SIG-M5 treated with dmso at 0.1 percent for 504 hours (cell line): Measurements from ENCODE around the gene SVIL.
"Not testable (repeated sequence)": the region's sequence is repeated elsewhere in the genome, so short reads cannot be mapped to it uniquely, and the experiment has no call there.

ENCODE experiments used
- DNase-seq: peaks from one replicate; lab custom pipeline; 2025; ENCODE audit not compliant: unreplicated experiment; lab: John Stamatoyannopoulos, UW

SVIL gene

DNA sequence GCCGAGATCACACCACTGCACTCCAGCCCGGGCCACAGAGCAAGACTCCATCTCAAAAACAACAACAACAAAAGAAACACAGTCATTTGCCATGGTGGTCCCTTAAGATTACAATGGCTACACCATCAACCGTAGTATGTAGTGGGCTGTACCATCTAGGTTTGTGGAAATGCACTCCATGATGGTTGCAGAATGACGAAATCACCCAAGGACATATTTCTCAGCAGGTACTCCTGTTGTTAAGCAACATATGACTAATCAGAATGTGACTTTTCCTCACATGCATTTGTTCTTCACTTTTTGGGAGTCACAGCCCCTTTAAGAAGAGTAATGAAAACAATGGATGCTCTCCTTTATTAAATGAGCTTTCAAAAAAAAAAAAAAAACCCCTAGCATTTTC lies 11.0 kb downstream of the SVIL start:
- DNase-seq: no peak

DNA sequence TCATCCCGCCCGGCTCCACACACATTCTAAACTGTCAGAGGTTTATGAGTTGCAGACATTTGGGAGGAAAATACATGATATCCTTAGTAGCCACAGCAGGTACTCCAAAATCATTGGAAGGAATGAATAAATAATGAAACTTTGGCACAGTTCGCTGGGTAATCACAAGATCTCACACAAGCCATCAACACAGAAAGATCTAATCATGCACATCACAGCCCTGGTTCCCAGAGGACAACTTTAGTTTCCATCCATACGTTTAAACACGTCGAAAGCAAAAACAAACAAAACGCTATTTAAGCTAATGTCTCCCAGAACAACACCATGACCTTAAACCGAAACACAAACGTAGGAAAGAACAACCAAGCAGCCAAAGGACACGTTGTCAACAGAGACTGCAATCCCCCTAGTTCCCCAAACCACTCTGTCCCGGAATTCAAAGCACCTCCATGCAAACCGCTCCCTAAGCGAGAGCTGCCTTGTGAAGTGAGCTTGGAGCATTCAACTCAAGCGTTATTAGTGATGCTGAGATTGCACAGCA lies 12.3 kb downstream of the SVIL start:
- no peak for DNase-seq

DNA sequence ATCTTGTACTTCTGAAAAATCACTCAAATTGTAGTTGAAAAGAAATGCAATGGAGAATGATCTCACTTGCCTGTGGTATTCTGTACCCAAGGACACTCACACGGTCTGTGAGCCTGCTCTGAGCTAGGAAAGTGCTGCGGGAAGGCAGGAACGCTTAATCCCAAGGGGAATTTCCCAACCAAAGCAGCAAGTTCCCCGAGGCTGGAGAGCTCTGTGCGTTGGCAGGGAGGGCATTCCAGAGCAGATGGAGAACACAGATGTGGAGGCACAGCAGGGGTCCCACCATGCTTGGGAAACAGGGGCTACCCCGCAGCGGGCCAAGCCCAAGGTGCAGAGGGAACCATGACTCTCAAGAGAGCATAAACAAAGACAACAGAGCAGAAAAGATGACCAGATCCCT lies 13.6 kb downstream of the SVIL start:
- no peak for DNase-seq

DNA sequence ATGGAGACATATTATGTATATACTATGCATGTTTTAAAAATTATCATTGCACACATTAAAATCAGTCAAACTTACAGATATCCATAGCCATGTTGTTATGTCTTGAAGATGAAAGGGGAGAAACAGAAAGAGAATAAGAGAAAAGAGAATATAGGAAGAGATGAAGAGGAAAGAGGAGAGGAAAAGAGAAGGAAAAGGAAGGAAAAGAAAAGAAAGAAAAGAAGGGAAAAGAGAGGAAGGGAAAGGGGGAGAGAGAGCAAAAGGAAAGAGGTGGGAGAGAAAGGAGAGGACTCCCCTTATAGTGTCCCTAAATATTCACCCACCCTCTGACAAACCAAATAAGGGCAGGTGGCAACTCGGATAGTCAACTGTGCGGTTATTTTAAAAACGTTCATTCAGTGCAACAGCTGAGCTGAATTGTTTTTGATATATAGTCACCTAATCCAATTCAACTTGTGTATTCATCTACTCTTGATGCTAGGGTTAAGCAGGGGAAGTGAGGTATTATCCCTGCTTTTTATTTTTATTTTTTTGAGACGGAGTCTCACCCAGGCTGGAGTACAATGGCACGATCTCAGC lies 14.6 kb downstream of the SVIL start:
- DNase-seq: no peak

DNA sequence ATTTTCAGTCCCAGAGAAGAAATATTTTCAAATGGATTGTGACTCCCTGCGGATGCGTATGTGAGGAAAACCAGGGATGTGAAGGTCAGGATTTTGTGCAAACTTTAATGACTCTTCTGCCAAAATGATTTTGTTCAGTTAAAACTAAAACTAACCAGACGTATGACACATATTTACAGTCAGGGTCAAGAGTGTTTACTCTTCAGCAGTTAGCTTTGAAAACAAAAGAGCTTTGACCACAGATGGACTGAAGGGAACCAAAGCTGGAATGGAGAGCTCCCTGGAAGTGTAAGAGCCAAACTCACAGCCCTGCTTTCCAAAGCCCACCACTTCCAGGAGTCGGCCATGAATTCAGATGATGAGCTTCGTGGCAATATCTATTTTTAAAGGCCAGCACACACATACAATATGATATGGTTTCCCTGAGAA lies 15.5 kb downstream of the SVIL start:
- no peak for DNase-seq

DNA sequence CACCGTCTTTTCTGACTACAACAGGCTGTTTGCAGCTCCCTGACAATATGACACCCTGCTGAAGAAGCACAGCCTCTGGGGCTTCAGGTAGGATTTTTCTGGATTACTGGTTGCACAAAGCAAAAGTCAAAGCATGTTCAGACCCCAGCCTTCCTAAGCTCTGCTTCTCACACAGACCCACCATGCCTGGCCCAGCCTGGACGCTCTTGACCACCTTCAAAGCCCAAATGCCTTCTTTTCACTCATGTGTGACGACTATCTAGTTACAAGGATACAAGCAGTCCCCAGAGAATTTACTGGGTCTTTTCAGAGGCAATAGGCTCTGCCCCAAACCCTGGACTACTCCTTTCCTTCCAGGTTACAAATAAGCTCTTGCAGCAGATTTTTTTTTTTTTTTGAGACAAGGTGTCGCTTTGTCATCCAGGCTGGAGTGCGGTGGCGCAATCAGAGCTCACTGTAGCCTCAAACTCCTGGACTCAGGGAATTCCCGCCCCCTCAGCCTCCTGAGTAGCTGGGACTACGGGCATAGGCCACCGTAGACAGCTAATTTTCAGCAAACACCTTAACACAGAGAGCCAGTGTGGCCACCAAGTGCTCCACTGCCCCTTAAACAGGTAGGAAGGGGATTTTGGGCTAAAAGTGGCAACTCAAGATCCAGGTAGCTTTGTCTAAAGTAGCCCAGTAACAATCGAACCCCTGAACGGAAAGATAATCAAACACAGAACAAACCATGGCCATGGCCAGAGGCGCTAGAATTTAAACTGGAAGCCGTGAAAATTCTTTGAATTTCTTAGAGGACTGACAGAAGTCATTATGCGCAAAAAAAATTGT lies 16.2 kb downstream of the SVIL start:
- DNase-seq: no peak

DNA sequence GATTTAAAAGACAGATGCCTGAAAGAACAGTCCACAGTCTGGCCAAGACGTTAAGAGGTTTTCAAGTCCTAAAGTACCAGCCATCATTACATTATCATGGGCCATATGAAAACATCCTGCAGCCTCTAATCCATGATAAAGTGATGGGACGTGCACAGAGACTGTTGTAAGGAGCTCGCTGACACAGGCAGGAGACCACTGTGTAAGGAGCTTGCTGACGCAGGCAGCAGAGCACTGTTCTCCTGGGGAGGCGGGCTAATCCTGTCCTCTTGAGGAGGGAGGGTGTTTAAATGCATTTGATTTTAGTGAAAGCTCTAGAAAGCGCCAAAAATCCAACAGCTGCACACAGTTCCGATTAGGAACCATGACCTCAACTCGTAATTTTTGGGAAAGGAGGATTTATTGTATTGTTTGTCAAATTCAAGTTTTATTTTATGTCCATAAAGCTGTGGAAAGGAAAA lies 16.9 kb downstream of the SVIL start:
- no peak for DNase-seq

DNA sequence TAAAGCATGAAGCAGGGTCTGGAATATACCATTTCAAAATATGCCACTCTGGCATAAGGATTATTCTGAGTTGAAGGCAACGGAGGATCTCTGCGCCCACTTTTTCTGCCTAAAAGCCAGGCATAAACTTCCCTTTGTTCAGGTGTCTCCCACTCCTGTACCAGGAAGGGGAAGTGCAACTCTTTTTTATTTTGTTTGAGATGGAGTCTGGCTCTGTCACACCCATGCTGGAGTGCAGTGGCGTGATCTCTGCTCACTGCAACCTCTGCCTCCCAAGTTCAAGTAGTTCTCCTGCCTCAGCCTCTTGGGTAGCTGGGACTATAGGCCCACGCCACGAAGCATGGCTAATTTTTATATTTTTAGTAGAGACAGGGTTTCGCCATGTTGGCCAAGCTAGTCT lies 18.2 kb downstream of the SVIL start:
- no peak for DNase-seq

DNA sequence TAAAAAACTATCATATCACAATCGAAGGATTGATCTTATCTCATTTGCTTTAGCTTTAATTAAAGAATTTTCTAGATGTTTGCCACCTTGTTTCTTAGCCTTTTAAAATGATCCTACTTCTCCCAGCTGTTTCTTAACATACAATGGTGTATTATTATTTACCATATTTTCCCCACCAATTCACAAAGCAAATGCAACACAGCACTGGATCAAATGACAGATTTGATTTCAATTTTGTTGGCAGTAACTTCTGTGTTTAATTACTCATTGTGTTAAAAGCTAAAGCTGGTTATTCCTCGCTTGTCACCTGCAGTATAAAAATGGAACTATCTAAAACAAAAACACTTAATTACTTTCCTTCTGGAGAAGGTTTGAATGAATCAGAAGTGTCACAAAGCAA lies 19.6 kb downstream of the SVIL start:
- DNase-seq: no peak

DNA sequence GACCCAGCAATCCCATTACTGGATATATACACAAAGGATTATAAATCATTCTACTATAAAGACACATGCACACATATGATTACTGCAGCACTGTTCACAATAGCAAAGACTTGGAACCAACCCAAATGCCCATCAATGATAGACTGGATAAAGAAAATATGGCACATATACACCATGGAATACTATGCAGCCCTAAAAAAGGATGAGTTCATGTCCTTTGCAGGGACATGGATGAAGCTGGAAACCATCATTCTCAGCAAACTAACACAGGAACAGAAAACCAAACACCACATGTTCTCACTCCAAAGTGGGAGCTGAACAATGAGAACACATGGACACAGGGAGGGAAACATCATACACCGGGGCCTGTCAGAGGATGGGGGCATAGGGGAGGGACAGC lies 20.5 kb downstream of the SVIL start:
- not testable (repeated sequence) for DNase-seq

DNA sequence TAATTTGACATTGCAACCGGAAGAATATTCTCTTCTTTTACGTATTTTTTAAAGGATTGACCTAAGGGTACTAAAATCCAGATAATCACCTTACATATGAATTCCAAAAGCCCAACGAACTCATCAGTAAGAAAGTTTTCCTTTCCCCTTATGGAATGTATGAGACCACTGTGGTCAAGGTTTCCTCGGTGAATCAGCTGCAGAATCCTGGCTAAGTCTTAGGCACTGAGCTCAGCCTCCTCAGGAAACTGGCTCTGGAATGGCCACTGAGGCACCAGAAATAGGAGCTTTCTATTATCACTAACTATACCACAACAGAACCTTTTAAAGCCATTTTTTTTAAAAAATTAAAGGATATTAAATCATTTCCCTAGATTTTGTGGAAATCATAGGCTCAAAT lies 21.0 kb downstream of the SVIL start:
- DNase-seq: no peak

DNA sequence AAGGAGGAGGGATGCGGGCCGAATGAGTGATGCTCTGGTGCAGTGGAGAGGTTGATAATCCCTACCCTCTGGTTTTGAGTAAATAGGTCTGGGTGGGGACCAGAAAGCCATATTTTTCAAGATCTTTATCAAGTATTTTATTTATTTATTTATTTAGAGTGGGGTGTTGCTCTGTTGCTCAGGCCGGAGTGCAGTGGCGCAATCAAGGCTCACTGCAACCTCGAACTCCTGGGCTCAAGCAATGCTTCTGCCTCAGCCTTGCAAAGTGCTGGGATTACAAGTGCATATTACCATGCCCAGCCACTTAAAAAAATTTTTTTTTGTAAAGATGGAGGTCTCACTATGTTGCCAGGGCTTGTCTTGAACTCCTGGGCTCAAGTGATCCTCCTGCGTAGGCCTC lies 21.6 kb downstream of the SVIL start:
- no peak for DNase-seq

DNA sequence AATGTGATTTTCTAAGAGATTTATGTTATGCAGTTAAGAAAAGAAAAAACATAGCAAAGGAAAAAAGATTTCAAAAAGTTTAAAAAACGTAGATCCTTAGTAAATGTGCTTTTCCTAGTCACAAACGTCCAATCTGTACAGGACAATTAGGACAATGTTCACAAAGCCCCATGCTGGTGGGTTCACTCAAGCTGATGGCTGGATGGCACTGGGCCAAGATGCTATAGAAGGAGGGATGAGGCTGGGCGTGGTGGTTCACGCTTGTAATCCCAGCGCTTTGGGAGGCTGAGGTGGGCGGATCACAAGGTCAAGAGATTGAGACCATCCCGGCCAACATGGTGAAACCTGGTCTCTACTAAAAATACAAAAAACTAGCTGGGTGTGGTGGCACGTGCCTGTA lies 22.1 kb downstream of the SVIL start:
- no peak for DNase-seq

DNA sequence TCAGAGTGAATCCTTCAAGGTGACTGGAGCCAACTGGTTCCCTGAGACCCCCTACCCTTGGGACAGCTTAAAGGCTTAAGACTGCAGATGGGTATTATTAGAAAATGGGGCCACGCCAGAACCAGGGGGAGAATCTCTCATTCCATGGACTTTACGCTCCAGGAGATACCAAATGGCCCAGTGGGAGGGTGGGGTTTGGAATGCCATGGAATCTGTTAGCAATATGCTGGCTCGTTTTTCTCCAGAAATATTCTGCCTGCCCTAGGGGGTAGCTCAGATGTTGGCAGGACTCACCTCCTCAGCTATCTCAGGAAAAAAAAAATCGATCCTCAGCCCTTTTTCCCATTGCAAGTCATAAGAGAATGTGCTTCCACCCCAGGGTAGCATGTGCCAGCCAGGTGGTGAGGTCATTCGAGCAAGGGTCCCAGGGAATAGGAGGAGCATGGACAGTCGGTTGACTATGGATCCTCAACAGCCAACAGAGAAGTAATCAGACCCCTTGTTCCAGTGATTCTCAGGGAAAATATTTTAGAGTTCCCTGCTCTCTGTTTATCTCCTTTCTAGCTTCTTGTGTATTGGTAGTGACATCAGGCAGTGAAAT lies 22.9 kb downstream of the SVIL start:
- no peak for DNase-seq

DNA sequence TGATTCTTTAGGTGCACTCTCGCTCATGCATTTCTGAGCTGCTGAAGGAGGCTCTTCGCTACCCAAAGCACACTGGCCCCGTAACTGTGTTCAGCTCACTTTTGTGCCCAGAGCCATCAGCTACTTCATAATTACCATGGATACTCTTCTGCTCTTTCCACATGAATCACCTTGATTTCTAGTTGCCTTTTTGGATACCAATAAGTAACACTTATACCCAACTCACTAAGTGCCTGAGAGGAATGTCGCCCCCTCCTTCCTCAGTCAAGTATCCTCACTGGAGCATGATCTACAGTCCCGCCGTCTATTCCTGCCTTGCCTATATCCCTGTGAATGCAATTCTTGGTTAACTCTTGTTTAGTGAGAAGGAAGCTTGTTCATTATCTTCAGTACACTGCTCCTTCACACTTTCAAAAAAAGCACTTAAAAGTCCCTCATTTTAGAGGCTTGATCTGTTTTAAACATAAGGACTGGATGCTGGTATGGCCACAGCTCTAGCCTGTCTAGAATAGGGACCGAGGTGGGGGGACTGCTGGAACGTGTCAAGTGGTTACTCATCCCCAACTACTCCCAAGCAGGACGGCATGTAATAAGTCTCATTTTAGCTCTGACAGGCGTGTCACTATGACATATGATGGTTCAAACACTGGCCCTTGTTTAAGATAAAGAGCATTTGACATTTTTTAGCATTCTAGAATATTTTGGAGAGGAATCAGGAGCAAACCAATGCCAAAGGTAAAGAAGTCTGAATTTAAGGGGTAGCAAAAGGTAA lies 23.7 kb downstream of the SVIL start:
- no peak for DNase-seq

DNA sequence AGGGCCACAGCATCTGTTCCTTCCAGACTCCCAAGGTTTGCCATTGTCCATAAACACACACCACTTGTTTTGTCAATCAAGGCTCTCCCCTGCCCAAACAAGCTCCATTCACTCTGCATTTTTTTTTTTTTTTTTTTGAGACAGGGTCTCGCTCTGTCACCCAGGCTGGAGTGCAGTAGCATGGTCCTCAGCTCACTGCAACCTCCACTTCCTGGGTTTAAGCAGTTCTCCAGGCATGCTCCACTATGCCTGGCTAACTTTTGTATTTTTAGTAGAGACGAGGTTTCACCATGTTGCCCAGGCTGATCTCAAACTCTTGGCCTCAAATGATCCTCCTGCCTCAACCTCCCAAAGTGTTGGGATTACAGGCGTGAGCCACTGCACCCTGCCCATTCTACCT lies 24.4 kb downstream of the SVIL start:
- DNase-seq: not testable (repeated sequence)

DNA sequence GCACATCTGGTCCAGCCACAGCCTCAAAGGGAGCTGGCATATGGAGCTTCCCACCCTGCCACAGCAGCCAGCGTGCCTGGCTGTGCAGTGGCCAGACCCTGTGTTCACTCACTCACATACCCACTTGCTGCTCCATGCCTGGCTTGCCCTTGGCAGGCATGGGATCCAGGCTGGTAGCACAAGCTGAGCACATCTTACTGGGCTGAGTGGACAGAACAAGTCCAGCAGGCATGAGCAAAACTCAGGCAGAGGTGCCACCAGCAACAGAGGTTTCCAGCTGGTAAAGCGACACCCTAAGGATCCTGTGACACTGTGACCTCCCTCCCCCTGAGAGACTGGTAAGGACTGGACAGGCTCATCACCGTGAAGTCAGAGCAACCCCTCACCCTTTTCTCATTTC lies 25.1 kb downstream of the SVIL start:
- no peak for DNase-seq

DNA sequence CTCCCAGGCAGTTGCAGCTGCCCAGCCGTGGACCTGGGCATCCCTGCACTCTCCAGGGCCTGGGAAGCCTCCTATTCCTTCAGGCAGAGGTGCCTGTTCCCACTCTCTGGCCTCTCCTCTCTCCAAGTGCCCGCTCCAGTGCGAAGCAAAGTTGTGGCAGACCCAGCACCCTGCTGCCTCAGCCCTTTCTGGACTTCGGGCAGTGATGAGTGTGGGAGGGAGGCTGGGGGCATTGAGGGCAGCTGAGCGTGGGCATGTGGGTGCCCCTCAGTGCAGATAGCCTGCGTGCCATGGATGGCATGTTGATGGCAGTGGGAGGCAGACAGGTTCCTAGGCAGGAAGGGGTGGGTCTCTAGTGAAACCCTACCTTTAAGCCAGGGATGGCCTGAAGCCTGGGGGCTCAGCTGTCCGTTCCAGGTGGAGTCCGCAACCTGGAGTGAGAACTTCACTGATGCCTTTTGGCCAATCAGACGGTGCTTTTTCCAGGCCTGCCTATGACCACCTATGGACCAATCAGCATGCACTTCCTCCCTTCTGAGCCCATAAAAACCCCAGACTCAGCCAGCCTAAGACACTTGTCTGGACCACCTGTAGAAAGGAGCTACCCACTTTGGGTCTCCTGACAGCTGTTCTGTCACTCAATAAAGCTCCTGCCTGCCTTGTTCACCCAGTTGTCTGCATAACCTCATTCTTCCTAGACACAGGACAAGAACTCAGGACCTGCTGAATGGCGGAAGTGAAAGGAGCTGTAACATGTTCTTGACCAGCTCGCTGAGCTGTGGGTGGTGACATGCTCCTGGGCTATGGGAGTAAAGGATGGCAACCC lies 26.1 kb downstream of the SVIL start:
- DNase-seq: no peak

DNA sequence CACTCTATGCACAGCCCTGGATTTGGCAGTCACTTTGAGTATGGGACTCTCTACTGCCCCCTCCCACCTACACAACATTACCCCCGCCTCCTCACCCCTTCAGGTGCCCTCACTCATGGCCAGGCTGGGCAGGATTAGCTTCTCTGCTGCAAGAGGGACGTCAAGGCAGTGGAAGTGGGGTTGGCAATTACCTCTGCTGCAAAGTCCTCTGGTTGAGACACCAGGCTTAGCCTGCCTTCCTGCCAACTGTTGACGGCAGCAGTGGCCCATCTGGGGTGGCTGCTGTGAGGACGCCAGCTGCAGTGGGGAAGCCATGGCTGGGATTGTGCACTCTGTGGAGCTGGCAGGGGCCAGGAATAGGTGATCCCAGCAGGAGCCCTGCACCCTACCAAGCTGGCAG lies 26.7 kb downstream of the SVIL start:
- no peak for DNase-seq

DNA sequence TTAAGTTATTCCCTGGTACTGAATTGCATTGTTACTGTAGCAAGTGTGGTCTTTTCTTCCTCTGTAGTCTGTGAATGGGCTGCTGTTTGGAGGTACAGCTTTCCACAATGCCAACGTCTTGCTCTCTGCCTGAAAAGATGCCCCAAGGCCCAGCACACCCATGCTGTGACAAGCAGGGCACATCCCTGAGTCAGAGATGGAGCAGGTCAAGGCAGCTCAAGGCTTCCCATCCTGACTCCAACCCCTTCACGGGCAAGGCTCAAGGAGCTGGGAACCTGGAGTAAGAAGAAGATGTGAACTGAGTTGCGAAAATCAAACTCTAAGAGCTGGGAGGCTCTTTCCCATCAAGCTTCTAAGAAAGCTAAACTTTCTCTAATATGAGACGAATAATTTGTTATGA lies 27.2 kb downstream of the SVIL start:
- no peak for DNase-seq
